CD14-positive monocyte (primary cell): ENCODE data around the gene ZPR1. TPM values are rescaled to one million over a fixed set of nuclear protein-coding genes. Genes with fewer than 3 reads are reported as not detected.

Experiments used
- DNase-seq, 3 donors: peaks; one replicate each; pipeline ENCODE4 v3.0.0-alpha.2; 2011 to 2022
- H2AFZ ChIP-seq: 2 replicates; pipeline ENCODE4 v1.6.0; 2012; ENCODE audit warnings: mild to moderate bottlenecking, low read depth, low read length, inconsistent platforms; ENCODE audit not compliant: insufficient read depth, poor library complexity, severe bottlenecking
- H3K27ac ChIP-seq, 2 donors: 1 replicate in 1 of 2; 2 replicates in 1 of 2; pipeline ENCODE4 v1.5.1; 2012 to 2013; ENCODE audit warnings: low read length in 2 of 2, control low read depth in 1 of 2, inconsistent platforms in 1 of 2, low read depth in 1 of 2, mild to moderate bottlenecking in 1 of 2
- H3K27me3 ChIP-seq, 2 donors: one replicate each; pipeline versions ENCODE4 v1.6.0 to v1.6.1; 2011 to 2013; ENCODE audit warnings: low read length in 2 of 2; ENCODE audit not compliant: control insufficient read depth in 2 of 2, insufficient read depth in 2 of 2
- H3K36me3 ChIP-seq, 2 donors: replicated peaks in 1 of 2; 1 replicate in 1 of 2; 2 replicates in 1 of 2; pipeline versions ENCODE4 v1.5.1 to v1.6.1; 2012 to 2013; ENCODE audit warnings: low read length in 2 of 2, control low read depth in 1 of 2, inconsistent platforms in 1 of 2, mild to moderate bottlenecking in 1 of 2; ENCODE audit not compliant: insufficient read depth in 2 of 2, control insufficient read depth in 1 of 2
- H3K4me1 ChIP-seq, 2 donors: 1 replicate in 1 of 2; 2 replicates in 1 of 2; pipeline versions ENCODE4 v1.5.1 to v1.6.1; 2012 to 2013; ENCODE audit warnings: low read length in 2 of 2, control low read depth in 1 of 2, inconsistent platforms in 1 of 2, mild to moderate bottlenecking in 1 of 2, moderate library complexity in 1 of 2; ENCODE audit not compliant: insufficient read depth in 2 of 2, control insufficient read depth in 1 of 2
- H3K4me2 ChIP-seq: replicated peaks from 2 replicates; pipeline ENCODE3; 2012; ENCODE audit warnings: low read length, moderate library complexity, mild to moderate bottlenecking; ENCODE audit not compliant: poor library complexity, severe bottlenecking; ENCODE audit errors: extremely low read depth
- H3K4me3 ChIP-seq, 3 experiments: fragments of 200-600 bp in 1 of 3; sonication (generic) in 1 of 3; replicated peaks in 1 of 3; 1 replicate in 2 of 3; 2 replicates in 1 of 3; pipeline ENCODE4 v1.5.1; 2011 to 2013; ENCODE audit warnings: low read length in 3 of 3, mild to moderate bottlenecking in 3 of 3, control low read depth in 2 of 3, low read depth in 2 of 3, inconsistent platforms in 1 of 3, moderate library complexity in 1 of 3
- H3K79me2 ChIP-seq: 2 replicates; pipeline ENCODE4 v1.6.0; 2012; ENCODE audit warnings: mild to moderate bottlenecking, control low read depth, inconsistent platforms, low read length, moderate library complexity; ENCODE audit not compliant: insufficient read depth
- H3K9ac ChIP-seq: 2 replicates; pipeline ENCODE4 v1.6.0; 2017; ENCODE audit warnings: low read length, mild to moderate bottlenecking; ENCODE audit not compliant: insufficient read depth, poor library complexity, severe bottlenecking
- H3K9me3 ChIP-seq, 2 donors: replicated peaks in 1 of 2; 1 replicate in 1 of 2; 2 replicates in 1 of 2; pipeline versions ENCODE4 v1.5.1 to v1.6.1; 2012 to 2013; ENCODE audit warnings: low read length in 2 of 2, control low read depth in 1 of 2; ENCODE audit not compliant: control insufficient read depth in 1 of 2, insufficient read depth in 1 of 2
- H4K20me1 ChIP-seq: 2 replicates; pipeline ENCODE4 v1.6.0; 2012; ENCODE audit warnings: mild to moderate bottlenecking, low read length, control low read depth, moderate library complexity; ENCODE audit not compliant: insufficient read depth
- H3K27ac Mint-ChIP-seq, 7 donors: one replicate each; pipeline ENCODE4 v1.8.0; 2020; ENCODE audit warnings: mild to moderate bottlenecking in 7 of 7, mixed read lengths in 7 of 7, moderate library complexity in 6 of 7, inconsistent platforms in 2 of 7
- H3K27me3 Mint-ChIP-seq, 3 donors: one replicate each; pipeline ENCODE4 v1.8.0; 2021 to 2022; ENCODE audit warnings: low read depth in 3 of 3, mild to moderate bottlenecking in 3 of 3, mixed read lengths in 3 of 3, moderate library complexity in 3 of 3, inconsistent platforms in 1 of 3
- H3K36me3 Mint-ChIP-seq, 2 donors: one replicate each; pipeline ENCODE4 v1.8.0; 2020; ENCODE audit warnings: mixed read lengths in 2 of 2, inconsistent platforms in 1 of 2, mild to moderate bottlenecking in 1 of 2
- H3K4me1 Mint-ChIP-seq: one replicate; pipeline ENCODE4 v1.8.0; 2020; ENCODE audit warnings: mild to moderate bottlenecking, mixed read lengths
- H3K4me3 Mint-ChIP-seq, 2 donors: one replicate each; pipeline ENCODE4 v1.8.0; 2020; ENCODE audit warnings: mild to moderate bottlenecking in 2 of 2, mixed read lengths in 2 of 2, moderate library complexity in 1 of 2
- H3K9me3 Mint-ChIP-seq, 7 donors: one replicate each; pipeline ENCODE4 v1.8.0; 2020 to 2022; ENCODE audit warnings: mixed read lengths in 7 of 7, mild to moderate bottlenecking in 6 of 7, moderate library complexity in 6 of 7, inconsistent platforms in 2 of 7
- CTCF ChIP-seq: fragments of 200-600 bp; IDR thresholded peaks from one replicate; pipeline ENCODE4 v1.8.0; 2022; ENCODE audit warnings: antibody characterized with exemption, mild to moderate bottlenecking
- WGBS: methylation state at CpG from one replicate; pipeline ENCODE4 v1.1.5; 2013; ENCODE audit warnings: missing lambda C conversion rate; ENCODE audit not compliant: insufficient coverage; 5-methylcytosine and 5-hydroxymethylcytosine counted together
- intact Hi-C, 2 donors: fragments of 100-400 bp; cut with micrococcal nuclease; formaldehyde crosslinking; loops; one replicate each; pipeline versions ENCODE4 v1.15.0 to v1.15.1; 2023
- polyA plus RNA-seq, 3 donors: library from polyadenylated mRNA; depleted of rRNA in 1 of 3; unstranded in 2 of 3; stranded (reverse) in 1 of 3; fragments of 300-500 nt in 2 of 3; fragments of >200 nt in 1 of 3; fragmentation: Illumina TruSeq in 2 of 3; gene quantifications; 1 replicate in 2 of 3; 2 replicates in 1 of 3; pipeline ENCODE4 v1.2.3, GENCODE V29; 2012 to 2021

The ZPR1 gene
- polyA plus RNA-seq, 3 donors = 24.4 to 35.5 (median 35.2) TPM

- Histone ChIP-seq H4K20me1 (no peaks in the 10 kb centered on the region), H3K9me3 (no peaks in the 10 kb centered on the region), H3K4me2 (no peak overlapping the region), H3K27ac (no peak overlapping the region), H3K79me2 (peaks cover 22% of the 10 kb centered on the region), H2AFZ (peak overlapping the region; percentile 73), H3K27me3 (no peaks in the 10 kb centered on the region), H3K36me3 (peaks cover 13 to 14% of the 10 kb centered on the region in 2 donors), H3K9ac (no peak overlapping the region), H3K4me3 (no peak overlapping the region), H3K4me1 (peaks cover 22 to 26% of the 10 kb centered on the region in 2 donors)
- WGBS = 90% methylated on average over 44 of the region's 53 CpGs
- Mint-ChIP-seq H3K4me1 (peaks cover 31% of the 10 kb centered on the region), H3K9me3 (peaks cover 0 to 2% (median 0%) of the 10 kb centered on the region in 7 donors), H3K27me3 (peaks cover 6 to 14% (median 8%) of the 10 kb centered on the region in 3 donors), H3K4me3 (no peak overlapping the region), H3K36me3 (peaks cover 17 to 19% of the 10 kb centered on the region in 2 donors), H3K27ac (no peak overlapping the region)
- TF ChIP-seq CTCF = no peak
- intact Hi-C loops = no loop called here
- no peak for DNase-seq
Observed at GRCh38 chr11:116790167-116791001, 2.6 kb upstream of the ZPR1 start.

GRCh38 chr11:116788975-116789374, 1.2 kb upstream of the ZPR1 start:
- Histone ChIP-seq H3K9ac (no peak overlapping the region), H3K4me2 (no peak overlapping the region), H3K36me3 (peaks cover 27 to 28% of the 10 kb centered on the region in 2 donors), H3K4me3 (no peak overlapping the region), H3K27me3 (no peaks in the 10 kb centered on the region), H3K27ac (no peak overlapping the region), H2AFZ (no peak overlapping the region), H3K79me2 (peaks cover 34% of the 10 kb centered on the region), H3K4me1 (peaks cover 22 to 26% of the 10 kb centered on the region in 2 donors), H4K20me1 (no peaks in the 10 kb centered on the region), H3K9me3 (no peaks in the 10 kb centered on the region)
- Mint-ChIP-seq H3K9me3 (peaks cover 0 to 2% (median 0%) of the 10 kb centered on the region in 7 donors), H3K27ac (peak overlapping the region in 3 of 7 donors; percentile 7 to 97 (median 93)), H3K4me1 (peaks cover 31% of the 10 kb centered on the region), H3K4me3 (peak overlapping the region; percentile 7 to 94), H3K36me3 (peaks cover 31 to 33% of the 10 kb centered on the region in 2 donors), H3K27me3 (peaks cover 6 to 14% (median 8%) of the 10 kb centered on the region in 3 donors)
- WGBS = 100% methylated on average over 3 of the region's 4 CpGs
- TF ChIP-seq CTCF = no peak
- DNase-seq = no peak
- intact Hi-C loops = loop anchor here (5.0 to 10.0 kb wide), 2 partner anchors 443 to 536 kb away; partner anchors contain the start of genes CEP164 (in 1 of the 2), PCSK7 (in 1 of the 2) and RNF214 (in 1 of the 2)
